ENCODE measurements around the gene CCT7. TPM values are rescaled to one million over a fixed set of nuclear protein-coding genes. Genes with fewer than 3 reads are reported as not detected.

Gene CCT7
- total RNA-seq, 1 experiment from 2014 or later: 648 TPM

- H3K9me3 ChIP-seq (ENCODE audit: low read depth, low read length, poor library complexity, severe bottlenecking): no peaks in the 10 kb centered on the region
- CTCF ChIA-PET: interaction anchor here (0.7 kb wide), 1 partner anchor 27 kb away, joined by 3 read pairs; no protein-coding TSS in a partner anchor
- DNase-seq (ENCODE audit: low spot score): no peak
- no TSS peak for BruUV-seq (replicated peaks)
- intact Hi-C loops (cut with micrococcal nuclease; ENCODE audit: unreplicated experiment): no loop called here
- H3K27ac ChIP-seq (ENCODE audit: low read depth, low read length, poor library complexity, severe bottlenecking): no peak overlapping the region
- H3K4me3 ChIP-seq (ENCODE audit: low read depth, low read length, poor library complexity, severe bottlenecking): no peak overlapping the region
- TF ChIP-seq CTCF (conservative IDR thresholded peaks at IDR 0.05; ENCODE audit: low read depth, low read length) (no peak), EZH2 (IDR thresholded peaks at IDR 0.05; ENCODE audit: borderline replicate concordance, low read depth, low read length, poor library complexity, severe bottlenecking) (no peak)
- H3K36me3 ChIP-seq (ENCODE audit: insufficient read depth, low read length, poor library complexity, severe bottlenecking): no peaks in the 10 kb centered on the region
- H3K27me3 ChIP-seq (replicated peaks; ENCODE audit: insufficient read depth, low read depth, low read length, poor library complexity): no peaks in the 10 kb centered on the region
- POLR2A ChIA-PET (ENCODE audit: low non-redundant PET): no interaction called here
- H3K4me1 ChIP-seq (ENCODE audit: insufficient read depth, low read length, poor library complexity, severe bottlenecking): no peaks in the 10 kb centered on the region
Measured at GRCh38 chr2:73266061-73266901, 32.2 kb downstream of the CCT7 start.

- Histone ChIP-seq H3K36me3 (ENCODE audit: insufficient read depth, low read length, poor library complexity, severe bottlenecking) (no peaks in the 10 kb centered on the region), H3K9me3 (ENCODE audit: low read depth, low read length, poor library complexity, severe bottlenecking) (no peaks in the 10 kb centered on the region), H3K4me1 (ENCODE audit: insufficient read depth, low read length, poor library complexity, severe bottlenecking) (no peaks in the 10 kb centered on the region), H3K27me3 (replicated peaks; ENCODE audit: insufficient read depth, low read depth, low read length, poor library complexity) (no peaks in the 10 kb centered on the region), H3K27ac (ENCODE audit: low read depth, low read length, poor library complexity, severe bottlenecking) (no peak overlapping the region), H3K4me3 (ENCODE audit: low read depth, low read length, poor library complexity, severe bottlenecking) (no peak overlapping the region)
- CTCF ChIA-PET: interaction anchor here (0.7 kb wide), 1 partner anchor 27 kb away, joined by 3 read pairs; no protein-coding TSS in a partner anchor
- no TSS peak for BruUV-seq (replicated peaks)
- TF ChIP-seq CTCF (conservative IDR thresholded peaks at IDR 0.05; ENCODE audit: low read depth, low read length): no peak
- no peak for TF ChIP-seq EZH2 (IDR thresholded peaks at IDR 0.05; ENCODE audit: borderline replicate concordance, low read depth, low read length, poor library complexity, severe bottlenecking)
- no peak for DNase-seq (ENCODE audit: low spot score)
- POLR2A ChIA-PET (ENCODE audit: low non-redundant PET): no interaction called here
- intact Hi-C loops (cut with micrococcal nuclease; ENCODE audit: unreplicated experiment): no loop called here
Measured at GRCh38 chr2:73267008-73267407, 32.9 kb downstream of the CCT7 start.

- Histone ChIP-seq H3K27me3 (replicated peaks; ENCODE audit: insufficient read depth, low read depth, low read length, poor library complexity) (no peaks in the 10 kb centered on the region), H3K4me1 (ENCODE audit: insufficient read depth, low read length, poor library complexity, severe bottlenecking) (no peaks in the 10 kb centered on the region), H3K9me3 (ENCODE audit: low read depth, low read length, poor library complexity, severe bottlenecking) (no peaks in the 10 kb centered on the region), H3K36me3 (ENCODE audit: insufficient read depth, low read length, poor library complexity, severe bottlenecking) (no peaks in the 10 kb centered on the region), H3K4me3 (ENCODE audit: low read depth, low read length, poor library complexity, severe bottlenecking) (no peak overlapping the region), H3K27ac (ENCODE audit: low read depth, low read length, poor library complexity, severe bottlenecking) (no peak overlapping the region)
- BruUV-seq (replicated peaks): no TSS peak
- ChIA-PET POLR2A (ENCODE audit: low non-redundant PET) (no interaction called here), CTCF (no interaction called here)
- intact Hi-C loops (cut with micrococcal nuclease; ENCODE audit: unreplicated experiment): no loop called here
- DNase-seq (ENCODE audit: low spot score): no peak
- TF ChIP-seq CTCF (conservative IDR thresholded peaks at IDR 0.05; ENCODE audit: low read depth, low read length) (no peak), EZH2 (IDR thresholded peaks at IDR 0.05; ENCODE audit: borderline replicate concordance, low read depth, low read length, poor library complexity, severe bottlenecking) (no peak)
Measured at GRCh38 chr2:73268366-73268829, 34.3 kb downstream of the CCT7 start.
